ENCODE results near the gene CALU. TPM values are rescaled to one million over a fixed set of nuclear protein-coding genes. Genes with fewer than 3 reads are reported as not detected.

The CALU gene
- total and polyA plus RNA-seq, 8 donors, result 8.7 to 46.0 (median 20.8) TPM

DNA sequence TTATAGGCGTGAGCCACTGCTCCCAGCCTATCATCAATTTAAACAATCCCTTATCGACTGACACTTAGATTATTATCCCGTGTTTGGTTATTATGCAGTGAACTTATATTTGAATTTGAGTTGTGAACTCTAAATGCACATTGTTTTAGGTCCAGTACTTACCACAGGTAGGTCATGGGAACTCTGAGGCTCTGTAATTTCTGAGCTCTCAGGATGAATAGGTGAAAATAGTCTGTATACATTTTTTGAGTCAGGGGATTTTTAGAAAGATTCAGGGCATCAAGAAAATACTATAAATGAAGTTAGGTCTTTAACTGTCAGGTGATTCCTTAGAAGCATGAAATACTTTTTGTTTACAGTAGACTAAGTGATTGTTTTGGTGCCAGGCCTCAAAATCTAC is 61.4 kb downstream of the CALU start:
- no peaks in the 10 kb centered on the region for H3K9me3 ChIP-seq
- FAIRE-seq (no peak), ATAC-seq (no peak), DNase-seq (no peak)
- no peaks in the 10 kb centered on the region for H3K4me1 ChIP-seq
- intact Hi-C loops (cut with DNase I), result no loop called here
- H3K4me3 ChIP-seq, result no peak overlapping the region
- no peaks in the 10 kb centered on the region for H3K36me3 ChIP-seq
- no peak overlapping the region for H3K27ac ChIP-seq
- WGBS, 2 donors, result 83 to 84% methylated on average over 3 of the region's 3 CpGs
- no peaks in the 10 kb centered on the region for H3K27me3 ChIP-seq
- TF ChIP-seq, protein P1, sequence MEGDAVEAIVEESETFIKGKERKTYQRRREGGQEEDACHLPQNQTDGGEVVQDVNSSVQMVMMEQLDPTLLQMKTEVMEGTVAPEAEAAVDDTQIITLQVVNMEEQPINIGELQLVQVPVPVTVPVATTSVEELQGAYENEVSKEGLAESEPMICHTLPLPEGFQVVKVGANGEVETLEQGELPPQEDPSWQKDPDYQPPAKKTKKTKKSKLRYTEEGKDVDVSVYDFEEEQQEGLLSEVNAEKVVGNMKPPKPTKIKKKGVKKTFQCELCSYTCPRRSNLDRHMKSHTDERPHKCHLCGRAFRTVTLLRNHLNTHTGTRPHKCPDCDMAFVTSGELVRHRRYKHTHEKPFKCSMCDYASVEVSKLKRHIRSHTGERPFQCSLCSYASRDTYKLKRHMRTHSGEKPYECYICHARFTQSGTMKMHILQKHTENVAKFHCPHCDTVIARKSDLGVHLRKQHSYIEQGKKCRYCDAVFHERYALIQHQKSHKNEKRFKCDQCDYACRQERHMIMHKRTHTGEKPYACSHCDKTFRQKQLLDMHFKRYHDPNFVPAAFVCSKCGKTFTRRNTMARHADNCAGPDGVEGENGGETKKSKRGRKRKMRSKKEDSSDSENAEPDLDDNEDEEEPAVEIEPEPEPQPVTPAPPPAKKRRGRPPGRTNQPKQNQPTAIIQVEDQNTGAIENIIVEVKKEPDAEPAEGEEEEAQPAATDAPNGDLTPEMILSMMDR (IDR thresholded peaks at IDR 0.05), result no peak

DNA sequence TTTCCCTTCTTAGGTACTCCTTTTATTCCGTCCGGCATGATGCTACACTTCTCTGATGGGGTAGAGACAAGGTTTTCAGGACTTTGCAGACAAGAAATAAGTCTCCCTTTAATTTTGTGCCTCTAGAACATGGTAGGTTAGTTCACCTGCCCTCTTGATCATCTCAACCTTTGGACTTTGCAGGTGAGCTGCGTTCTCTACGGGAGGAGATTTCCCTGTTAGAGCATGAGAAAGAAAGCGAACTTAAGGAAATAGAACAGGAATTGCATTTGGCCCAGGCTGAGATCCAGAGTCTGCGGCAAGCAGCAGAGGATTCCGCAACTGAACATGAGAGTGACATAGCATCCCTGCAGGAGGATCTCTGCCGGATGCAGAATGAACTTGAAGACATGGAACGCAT is 61.8 kb downstream of the CALU start:
- FAIRE-seq, result no peak
- Histone ChIP-seq H3K36me3 (no peaks in the 10 kb centered on the region), H3K27me3 (no peaks in the 10 kb centered on the region), H3K4me1 (no peaks in the 10 kb centered on the region), H3K27ac (no peak overlapping the region), H3K4me3 (no peak overlapping the region), H3K9me3 (no peaks in the 10 kb centered on the region)
- intact Hi-C loops (cut with DNase I), result no loop called here
- TF ChIP-seq, protein P1 (IDR thresholded peaks at IDR 0.05), result no peak
- ATAC-seq, result no peak
- WGBS, 2 donors, result 85 to 88% methylated on average over 9 of the region's 9 CpGs
- DNase-seq, result no peak

DNA sequence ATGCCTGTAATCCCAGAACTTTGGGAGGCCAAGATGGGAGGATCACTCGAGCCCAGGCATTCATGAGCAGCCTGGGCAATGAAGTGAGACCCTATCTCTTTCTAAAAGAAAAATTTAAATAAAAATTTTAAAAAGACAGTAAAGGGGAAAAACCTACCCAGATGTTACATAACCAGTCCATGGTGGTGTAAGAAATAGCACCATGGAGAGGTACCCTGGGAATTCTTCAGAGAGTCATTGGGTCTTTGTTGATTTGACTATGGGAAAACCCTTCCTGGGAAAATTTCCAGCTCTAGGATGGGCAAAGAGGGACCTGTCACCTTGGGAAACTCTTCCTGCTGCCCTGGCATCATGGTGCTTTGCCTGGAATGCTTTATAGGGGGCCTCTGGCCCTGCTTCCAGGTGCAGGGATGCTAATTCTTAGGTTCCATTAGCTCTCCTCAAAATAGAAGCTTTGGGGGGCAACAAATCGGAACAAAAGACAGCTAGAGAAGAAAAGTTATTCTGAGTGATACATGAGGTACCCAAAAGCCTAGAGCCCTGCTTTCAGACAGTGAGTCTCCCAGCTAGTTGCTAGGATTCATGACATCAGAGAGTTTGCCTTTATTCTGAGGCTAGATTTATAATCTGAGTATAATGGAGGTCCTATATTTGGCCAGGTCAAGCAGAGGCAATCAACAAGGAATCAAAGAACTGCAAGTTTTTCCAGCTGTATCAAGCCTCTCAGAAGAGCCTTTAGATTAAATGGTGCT is 62.7 kb downstream of the CALU start:
- H3K9me3 ChIP-seq, result no peaks in the 10 kb centered on the region
- WGBS, 2 donors, result 80 to 91% methylated on average over 2 of the region's 2 CpGs
- H3K27me3 ChIP-seq, result no peaks in the 10 kb centered on the region
- intact Hi-C loops (cut with DNase I), result no loop called here
- ATAC-seq (no peak), DNase-seq (no peak), FAIRE-seq (no peak)
- TF ChIP-seq, protein P1 (IDR thresholded peaks at IDR 0.05), result no peak
- H3K4me1 ChIP-seq, result no peaks in the 10 kb centered on the region
- no peak overlapping the region for H3K4me3 ChIP-seq
- no peak overlapping the region for H3K27ac ChIP-seq
- no peaks in the 10 kb centered on the region for H3K36me3 ChIP-seq

DNA sequence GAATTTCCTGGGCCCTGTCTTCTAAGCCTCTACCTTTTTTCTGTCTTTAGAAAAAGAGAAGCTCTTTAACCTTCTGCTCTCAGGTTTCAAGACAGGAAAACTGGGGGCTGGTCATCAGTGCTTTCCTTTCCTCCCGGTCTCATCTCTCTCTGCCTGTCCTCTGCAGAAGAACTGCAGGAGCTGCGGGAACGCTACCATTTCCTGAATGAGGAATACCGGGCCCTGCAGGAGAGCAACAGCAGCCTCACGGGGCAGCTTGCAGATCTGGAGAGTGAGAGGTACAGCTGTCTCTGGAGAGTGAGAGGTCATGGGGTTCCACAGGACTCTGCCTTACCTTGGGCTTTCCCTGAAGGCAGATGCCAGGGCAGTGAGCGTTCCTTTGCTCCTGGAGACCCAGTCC is 65.3 kb downstream of the CALU start:
- ATAC-seq (no peak), DNase-seq (no peak), FAIRE-seq (no peak)
- TF ChIP-seq, protein P1 (IDR thresholded peaks at IDR 0.05), result no peak
- Histone ChIP-seq H3K27ac (no peak overlapping the region), H3K9me3 (no peaks in the 10 kb centered on the region), H3K4me1 (no peaks in the 10 kb centered on the region), H3K27me3 (no peaks in the 10 kb centered on the region), H3K36me3 (no peaks in the 10 kb centered on the region), H3K4me3 (no peak overlapping the region)
- WGBS, 2 donors, result 89 to 92% methylated on average over 6 of the region's 6 CpGs
- intact Hi-C loops (cut with DNase I), result no loop called here

DNA sequence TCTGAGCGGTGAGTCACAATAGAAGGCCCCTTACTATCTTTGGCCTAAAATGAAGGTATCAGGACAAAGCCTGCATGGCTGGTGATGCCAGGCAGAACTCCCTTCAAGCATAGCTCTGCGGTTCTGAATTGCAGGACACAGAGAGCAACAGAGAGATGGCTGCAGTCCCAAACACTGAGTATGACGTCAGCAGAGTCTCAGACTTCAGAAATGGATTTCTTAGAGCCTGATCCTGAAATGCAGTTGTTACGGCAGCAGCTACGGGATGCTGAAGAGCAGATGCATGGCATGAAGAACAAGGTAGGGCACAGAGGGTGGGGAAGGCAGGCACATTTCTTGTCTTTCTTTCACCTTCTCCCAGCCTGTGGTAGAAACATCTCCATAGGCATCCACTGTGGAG is 66.1 kb downstream of the CALU start:
- no peaks in the 10 kb centered on the region for H3K27me3 ChIP-seq
- no peak for DNase-seq
- H3K36me3 ChIP-seq, result no peaks in the 10 kb centered on the region
- FAIRE-seq, result no peak
- intact Hi-C loops (cut with DNase I), result no loop called here
- H3K4me3 ChIP-seq, result no peak overlapping the region
- TF ChIP-seq, protein P1 (IDR thresholded peaks at IDR 0.05), result no peak
- ATAC-seq, result no peak
- WGBS, 2 donors, result 90 to 93% methylated on average over 5 of the region's 5 CpGs
- H3K27ac ChIP-seq, result no peak overlapping the region
- no peaks in the 10 kb centered on the region for H3K4me1 ChIP-seq
- no peaks in the 10 kb centered on the region for H3K9me3 ChIP-seq
